Suprapubic skin (tissue), 4 donors: Measurements from ENCODE around the gene SMOC2. TPM values are rescaled to one million over a fixed set of nuclear protein-coding genes. Genes with fewer than 3 reads are reported as not detected.

Experiments used
- DNase-seq, 2 donors: peaks; one replicate each; pipeline ENCODE4 v3.0.0-alpha.2; 2019; ENCODE audit warnings: low spot score in 2 of 2
- H3K27ac ChIP-seq: fragments of 200-600 bp; sonication (generic); one replicate; pipeline ENCODE4 v1.5.1; 2019
- H3K27me3 ChIP-seq: fragments of 200-600 bp; sonication (generic); one replicate; pipeline ENCODE4 v1.5.1; 2019
- H3K36me3 ChIP-seq: fragments of 200-600 bp; sonication (generic); one replicate; pipeline ENCODE4 v1.5.1; 2019
- H3K4me1 ChIP-seq: fragments of 200-600 bp; sonication (generic); one replicate; pipeline ENCODE4 v1.5.1; 2019
- H3K4me3 ChIP-seq: fragments of 200-600 bp; sonication (generic); one replicate; pipeline ENCODE4 v1.5.1; 2019; ENCODE audit warnings: mild to moderate bottlenecking
- H3K9me3 ChIP-seq: fragments of 200-600 bp; sonication (generic); one replicate; pipeline ENCODE4 v1.5.1; 2019
- CTCF ChIP-seq, 2 donors: fragments of 200-600 bp in 1 of 2; fragments of 450-650 bp in 1 of 2; sonication (generic) in 1 of 2; IDR thresholded peaks; one replicate each; pipeline ENCODE4 v1.5.1; 2016 to 2019; ENCODE audit warnings: antibody characterized with exemption in 2 of 2, mild to moderate bottlenecking in 1 of 2, moderate library complexity in 1 of 2
- EP300 ChIP-seq: sonication (generic); formaldehyde crosslinking; IDR thresholded peaks from one replicate; pipeline ENCODE4 v1.6.1; 2017; ENCODE audit warnings: antibody characterized with exemption
- POLR2A ChIP-seq, 2 donors: fragments of 450-650 bp; IDR thresholded peaks; one replicate each; pipeline ENCODE4 v1.6.1; 2017; ENCODE audit warnings: antibody characterized with exemption in 2 of 2, mild to moderate bottlenecking in 2 of 2, moderate library complexity in 2 of 2
- POLR2AphosphoS5 ChIP-seq, 3 donors: sonication (generic); formaldehyde crosslinking; IDR thresholded peaks; one replicate each; pipeline ENCODE4 v1.6.1; 2017; ENCODE audit warnings: antibody characterized with exemption in 3 of 3
- WGBS: methylation state at CpG from one replicate; pipeline ENCODE4 v1.1.5; 2018; 5-methylcytosine and 5-hydroxymethylcytosine counted together
- total RNA-seq, 4 donors: library from RNA; depleted of rRNA; stranded (reverse); fragments of >200 nt; gene quantifications; one replicate each; pipeline ENCODE4 v1.1.0, GENCODE V29; 2016

SMOC2 gene
- total RNA-seq, 4 donors from 2014 or later, result 16.2 to 22.9 (median 18.8) TPM

DNA sequence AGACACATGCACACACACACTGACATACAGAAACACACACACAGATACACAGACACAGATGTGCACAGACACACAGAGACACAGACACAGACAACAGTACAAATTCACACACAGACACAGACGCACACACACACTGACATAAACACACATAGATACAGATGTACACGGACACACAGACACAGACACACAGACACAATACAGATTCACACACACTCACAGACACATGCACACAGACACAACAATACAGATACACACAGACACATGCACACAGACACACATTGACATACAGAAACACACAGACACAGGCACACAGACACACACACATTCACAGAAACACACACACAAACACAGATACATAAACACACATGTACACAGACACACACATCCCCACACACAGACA, 183.6 kb downstream of the SMOC2 start:
- Histone ChIP-seq H3K27me3 (no peaks in the 10 kb centered on the region), H3K4me3 (no peak overlapping the region), H3K36me3 (no peaks in the 10 kb centered on the region), H3K9me3 (no peaks in the 10 kb centered on the region), H3K4me1 (no peaks in the 10 kb centered on the region), H3K27ac (no peak overlapping the region)
- 93% methylated on average over 2 of the region's 2 CpGs for WGBS
- TF ChIP-seq POLR2AphosphoS5 (IDR thresholded peaks at IDR 0.05) (no peak), CTCF (IDR thresholded peaks at IDR 0.05) (no peak), POLR2A (IDR thresholded peaks at IDR 0.05) (no peak), EP300 (no peak)
- DNase-seq, result no peak

GRCh38 chr6:168624948-168625347, 184.0 kb downstream of the SMOC2 start:
- H3K27me3 ChIP-seq, result no peaks in the 10 kb centered on the region
- no peaks in the 10 kb centered on the region for H3K36me3 ChIP-seq
- H3K27ac ChIP-seq, result no peak overlapping the region
- DNase-seq, result no peak
- no peaks in the 10 kb centered on the region for H3K9me3 ChIP-seq
- 94% methylated on average over 7 of the region's 15 CpGs for WGBS
- no peak for TF ChIP-seq POLR2A (IDR thresholded peaks at IDR 0.05)
- TF ChIP-seq POLR2AphosphoS5 (IDR thresholded peaks at IDR 0.05), result no peak
- TF ChIP-seq EP300, result no peak
- no peak for TF ChIP-seq CTCF (IDR thresholded peaks at IDR 0.05)
- no peak overlapping the region for H3K4me3 ChIP-seq
- H3K4me1 ChIP-seq, result no peaks in the 10 kb centered on the region

GRCh38 chr6:168625602-168626001, 184.6 kb downstream of the SMOC2 start:
- no peak for DNase-seq
- no peak overlapping the region for H3K4me3 ChIP-seq
- TF ChIP-seq POLR2AphosphoS5 (IDR thresholded peaks at IDR 0.05), result no peak
- no peak for TF ChIP-seq POLR2A (IDR thresholded peaks at IDR 0.05)
- TF ChIP-seq CTCF (IDR thresholded peaks at IDR 0.05), result no peak
- no peak for TF ChIP-seq EP300
- H3K4me1 ChIP-seq, result no peaks in the 10 kb centered on the region
- H3K9me3 ChIP-seq, result no peaks in the 10 kb centered on the region
- 91% methylated on average over 18 of the region's 18 CpGs for WGBS
- no peaks in the 10 kb centered on the region for H3K36me3 ChIP-seq
- no peak overlapping the region for H3K27ac ChIP-seq
- no peaks in the 10 kb centered on the region for H3K27me3 ChIP-seq

DNA sequence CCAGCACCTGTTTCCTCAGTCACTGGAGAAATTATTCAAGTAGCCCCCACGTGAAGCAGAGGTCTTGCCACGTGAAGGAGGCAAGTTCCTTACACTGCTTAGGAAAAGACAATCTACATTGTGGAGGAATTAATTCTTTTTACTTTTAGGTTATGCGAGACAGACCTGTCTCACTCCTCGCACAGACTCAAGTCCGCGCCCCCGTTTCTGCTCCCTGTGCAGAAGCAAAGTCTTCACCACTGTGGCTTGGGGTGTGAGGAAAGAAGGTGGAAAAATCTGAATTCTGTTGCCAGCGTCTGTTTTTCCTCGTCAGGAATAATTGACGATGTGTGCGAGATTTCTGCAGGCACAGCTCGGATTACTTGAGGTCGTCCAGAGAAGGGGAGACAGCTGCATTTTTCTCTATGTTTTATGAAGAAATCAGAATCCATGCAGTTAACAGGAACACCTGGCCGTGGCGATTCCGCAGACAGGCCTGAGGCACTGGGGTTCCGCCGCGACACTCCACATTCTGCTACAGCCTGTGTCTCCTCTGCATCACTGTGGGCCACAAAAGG, 185.1 kb downstream of the SMOC2 start:
- Histone ChIP-seq H3K36me3 (no peaks in the 10 kb centered on the region), H3K27ac (no peak overlapping the region), H3K9me3 (no peaks in the 10 kb centered on the region), H3K4me1 (no peaks in the 10 kb centered on the region), H3K4me3 (no peak overlapping the region), H3K27me3 (no peaks in the 10 kb centered on the region)
- 88% methylated on average over 19 of the region's 19 CpGs for WGBS
- DNase-seq, result no peak
- TF ChIP-seq CTCF (IDR thresholded peaks at IDR 0.05), result no peak
- TF ChIP-seq POLR2A (IDR thresholded peaks at IDR 0.05), result no peak
- no peak for TF ChIP-seq EP300
- TF ChIP-seq POLR2AphosphoS5 (IDR thresholded peaks at IDR 0.05), result no peak

DNA sequence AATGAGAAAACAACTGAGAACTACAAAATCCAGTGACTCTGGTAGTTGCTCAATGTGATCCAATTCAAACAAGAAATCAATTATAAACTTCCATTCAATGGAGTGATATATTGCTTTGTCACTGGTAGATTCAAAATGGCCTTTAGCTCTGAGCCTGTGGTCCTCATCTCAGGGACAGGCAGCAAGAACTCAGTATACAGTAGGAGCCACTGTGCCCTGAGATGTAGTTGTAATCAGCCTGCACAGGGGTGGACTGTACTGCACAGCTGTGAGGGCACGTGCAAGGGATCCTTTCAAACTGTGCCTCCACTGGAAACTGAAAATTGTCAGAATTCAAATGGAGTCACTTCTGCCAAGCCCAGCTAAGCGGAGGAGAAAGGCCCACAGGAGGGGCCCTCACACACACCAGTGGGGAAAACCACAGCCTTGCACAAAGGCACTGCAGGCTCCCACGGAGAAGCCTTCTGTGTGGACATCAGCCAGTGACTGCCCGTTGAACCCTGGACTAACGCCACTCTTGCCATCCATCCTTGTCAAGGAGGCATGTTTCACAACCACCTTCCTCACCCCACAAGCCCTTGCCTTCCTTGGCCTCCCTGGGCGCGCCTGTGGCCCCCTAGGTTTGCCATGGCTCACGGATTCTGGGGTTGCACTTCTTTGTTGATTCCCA, 186.7 kb downstream of the SMOC2 start:
- Histone ChIP-seq H3K4me1 (no peaks in the 10 kb centered on the region), H3K36me3 (no peaks in the 10 kb centered on the region), H3K27me3 (no peaks in the 10 kb centered on the region), H3K9me3 (no peaks in the 10 kb centered on the region), H3K4me3 (no peak overlapping the region), H3K27ac (no peak overlapping the region)
- no peak for TF ChIP-seq POLR2A (IDR thresholded peaks at IDR 0.05)
- no peak for TF ChIP-seq POLR2AphosphoS5 (IDR thresholded peaks at IDR 0.05)
- 91% methylated on average over 8 of the region's 8 CpGs for WGBS
- DNase-seq, result no peak
